Spleen (tissue), 11 donors: ENCODE data around the gene EGFLAM. TPM values are rescaled to one million over a fixed set of nuclear protein-coding genes. Genes with fewer than 3 reads are reported as not detected.

Source experiments
- DNase-seq: peaks from one replicate; pipeline ENCODE4 v3.0.0-alpha.2; 2020
- H3K27ac ChIP-seq, 8 donors: fragments of 200-600 bp; sonication (generic) in 7 of 8; 1 replicate in 4 of 8; 2 replicates in 4 of 8; pipeline versions ENCODE4 v1.5.0 to v1.8.0; 2016 to 2021; ENCODE audit warnings: inconsistent platforms in 4 of 8, mild to moderate bottlenecking in 4 of 8, moderate library complexity in 1 of 8
- H3K27me3 ChIP-seq, 7 donors: fragments of 200-600 bp; sonication (generic) in 6 of 7; replicated peaks in 1 of 7; 1 replicate in 4 of 7; 2 replicates in 3 of 7; pipeline versions ENCODE4 v1.5.0 to v1.8.0; 2016 to 2021; ENCODE audit warnings: inconsistent platforms in 3 of 7, mild to moderate bottlenecking in 1 of 7
- H3K36me3 ChIP-seq, 6 donors: fragments of 200-600 bp; sonication (generic) in 5 of 6; 1 replicate in 4 of 6; 2 replicates in 2 of 6; pipeline versions ENCODE4 v1.5.0 to v1.8.0; 2016 to 2021; ENCODE audit warnings: inconsistent platforms in 2 of 6
- H3K4me1 ChIP-seq, 6 donors: fragments of 200-600 bp; sonication (generic) in 5 of 6; 1 replicate in 3 of 6; 2 replicates in 3 of 6; pipeline versions ENCODE4 v1.5.0 to v1.8.0; 2016 to 2021; ENCODE audit warnings: inconsistent platforms in 3 of 6
- H3K4me3 ChIP-seq, 8 donors: fragments of 200-600 bp; sonication (generic) in 7 of 8; 1 replicate in 4 of 8; 2 replicates in 4 of 8; pipeline versions ENCODE4 v1.5.0 to v1.8.0; 2016 to 2021; ENCODE audit warnings: inconsistent platforms in 4 of 8, mild to moderate bottlenecking in 4 of 8, moderate library complexity in 2 of 8
- H3K9me3 ChIP-seq, 8 donors: fragments of 200-600 bp; sonication (generic) in 7 of 8; 1 replicate in 4 of 8; 2 replicates in 4 of 8; pipeline versions ENCODE4 v1.5.0 to v1.8.0; 2016 to 2021; ENCODE audit warnings: inconsistent platforms in 4 of 8
- CTCF ChIP-seq, 11 experiments: fragments of 200-600 bp in 7 of 11; fragments of 450-650 bp in 4 of 11; sonication (generic) in 4 of 11; IDR thresholded peaks in 8 of 11; conservative IDR thresholded peaks in 3 of 11; 1 replicate in 7 of 11; 2 replicates in 4 of 11; pipeline versions ENCODE4 v1.4.0 to v1.8.0; 2016 to 2021; ENCODE audit warnings: antibody characterized with exemption in 11 of 11, inconsistent platforms in 4 of 11, mild to moderate bottlenecking in 1 of 11
- POLR2A ChIP-seq, 3 donors: fragments of 450-650 bp; IDR thresholded peaks; one replicate each; pipeline ENCODE4 v1.5.1; 2017; ENCODE audit warnings: antibody characterized with exemption in 3 of 3, mild to moderate bottlenecking in 1 of 3
- POLR2AphosphoS5 ChIP-seq, 3 donors: sonication (generic); formaldehyde crosslinking; IDR thresholded peaks; one replicate each; pipeline ENCODE4 v1.5.1; 2017; ENCODE audit warnings: antibody characterized with exemption in 3 of 3
- WGBS, 5 donors: extraction: QIAGEN DNeasy Blood & Tissue Kit in 3 of 5; methylation state at CpG; one replicate each; pipeline versions ENCODE4 v1.1.5 to v1.1.7; 2013 to 2018; 5-methylcytosine and 5-hydroxymethylcytosine counted together
- intact Hi-C: fragments of 100-400 bp; cut with DNase I; formaldehyde crosslinking; loops from one replicate; pipeline ENCODE4 v1.15.0; 2023; ENCODE audit warnings: low total_unique reads
- polyA plus RNA-seq, 3 donors: library from polyadenylated mRNA; stranded (reverse); fragments of 200-250 nt; gene quantifications; one replicate each; pipeline ENCODE4 v1.2.1, GENCODE V29; 2013
- total RNA-seq, 7 donors: library from RNA; depleted of rRNA in 3 of 7; stranded (reverse); fragments of >200 nt in 3 of 7; fragmentation: NEBNext Ultra II Directional in 4 of 7; extraction: Animal tissue kit (Norgen Biotek cat#: 25700) in 4 of 7; gene quantifications; one replicate each; pipeline versions ENCODE4 v1.1.0 to v1.2.1, GENCODE V29; 2016 to 2021
- donor health status: healthy with polysubstance abuse.
- donor health status: DM: no; HTN: no; CAD: no; lungs with moderate emphysema.
- donor health status: DM: no; HTN: no; CAD: no.
- donor health status: Bipolar disorder and iron deficiency.
- donor health status: healthy.
- donor health status: DM: no; HTN: no; CAD: no.
- donor health status: DM: yes; HTN: yes; CAD: no.

Gene EGFLAM
- total and polyA plus RNA-seq, 10 donors, result 6.0 to 16.8 (median 10.9) TPM

DNA sequence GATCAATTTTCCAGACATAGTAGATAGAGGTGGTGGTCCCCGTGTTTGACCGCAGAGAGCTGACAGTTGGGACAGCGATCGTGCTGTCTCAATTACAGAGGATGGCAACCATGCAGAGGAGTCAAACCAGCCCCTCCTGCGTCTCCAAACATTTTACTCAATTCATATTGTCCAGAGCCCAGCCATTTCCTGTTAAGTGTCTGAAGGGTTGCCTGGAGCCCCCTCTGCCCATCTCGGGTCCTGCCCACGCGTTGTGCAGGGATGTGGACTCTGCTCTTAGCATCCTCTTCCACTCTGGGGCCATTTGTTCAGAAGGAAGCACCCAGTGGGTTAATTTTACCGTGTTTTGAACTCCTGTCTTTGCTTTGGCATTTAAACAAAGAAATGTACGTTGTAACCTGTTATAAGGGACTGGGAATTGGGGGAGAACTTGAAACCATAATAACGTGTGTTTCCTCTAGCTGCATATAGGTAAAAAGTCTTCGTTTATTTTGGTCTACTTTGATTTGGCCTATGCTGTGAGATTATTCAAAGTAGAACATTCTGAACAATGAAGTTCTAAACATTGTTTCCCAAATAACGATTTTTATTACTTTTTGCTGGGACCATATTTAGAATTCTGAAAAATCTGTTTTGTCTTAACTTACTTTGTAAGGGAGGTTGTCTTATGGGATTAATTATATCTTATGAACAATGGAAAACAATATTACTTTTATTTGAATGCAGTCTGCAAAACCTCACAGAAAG lies 876 bp downstream of the EGFLAM start:
- no peak for DNase-seq
- no peaks in the 10 kb centered on the region for H3K9me3 ChIP-seq
- H3K4me3 ChIP-seq, result peak overlapping the region in 6 of 8 donors; percentile 21 to 66 (median 36)
- H3K36me3 ChIP-seq, result no peaks in the 10 kb centered on the region
- intact Hi-C loops, result no loop called here
- H3K4me1 ChIP-seq, result peaks cover 0 to 22% (median 17%) of the 10 kb centered on the region in 6 donors
- no peak overlapping the region for H3K27ac ChIP-seq
- TF ChIP-seq POLR2AphosphoS5 (IDR thresholded peaks at IDR 0.05) (no peak), POLR2A (IDR thresholded peaks at IDR 0.05) (no peak), CTCF (IDR thresholded peaks at IDR 0.05 in 8 of 11, conservative IDR thresholded peaks at IDR 0.05 in 3 of 11) (no peak)
- H3K27me3 ChIP-seq, result peaks cover 0 to 84% (median 30%) of the 10 kb centered on the region in 7 donors
- WGBS, 5 donors, result 15 to 26% (median 17%) methylated on average over 10 to 13 of the region's 13 CpGs

- H3K27me3 ChIP-seq, result peaks cover 0 to 90% (median 30%) of the 10 kb centered on the region in 7 donors
- 69 to 80% (median 78%) methylated on average over 6 of the region's 6 CpGs for WGBS, 5 donors
These were observed 1.4 kb downstream of the EGFLAM start for GRCh38 chr5:38259809-38260160.

GRCh38 chr5:38263983-38264382 lies 5.6 kb downstream of the EGFLAM start:
- intact Hi-C loops, result no loop called here
- Histone ChIP-seq H3K4me1 (peaks cover 0 to 6% (median under 1%) of the 10 kb centered on the region in 6 donors), H3K27me3 (peaks cover 0 to 80% (median 6%) of the 10 kb centered on the region in 7 donors)

More at GRCh38 chr5:38259809-38260160, 1.4 kb downstream of the EGFLAM start:
- DNase-seq, result no peak
- no peaks in the 10 kb centered on the region for H3K36me3 ChIP-seq
- H3K9me3 ChIP-seq, result no peaks in the 10 kb centered on the region
- peaks cover 0 to 22% (median 17%) of the 10 kb centered on the region in 6 donors for H3K4me1 ChIP-seq
- intact Hi-C loops, result no loop called here
- H3K4me3 ChIP-seq, result no peak overlapping the region
- no peak for TF ChIP-seq POLR2AphosphoS5 (IDR thresholded peaks at IDR 0.05)
- TF ChIP-seq CTCF (IDR thresholded peaks at IDR 0.05 in 8 of 11, conservative IDR thresholded peaks at IDR 0.05 in 3 of 11), result no peak
- no peak for TF ChIP-seq POLR2A (IDR thresholded peaks at IDR 0.05)
- H3K27ac ChIP-seq, result no peak overlapping the region

More at GRCh38 chr5:38263983-38264382, 5.6 kb downstream of the EGFLAM start:
- H3K9me3 ChIP-seq, result no peaks in the 10 kb centered on the region
- DNase-seq, result no peak
- no peak overlapping the region for H3K27ac ChIP-seq
- WGBS, 5 donors, result 42 to 54% (median 47%) methylated on average over 6 of the region's 6 CpGs
- no peak overlapping the region for H3K4me3 ChIP-seq
- TF ChIP-seq CTCF (IDR thresholded peaks at IDR 0.05 in 8 of 11, conservative IDR thresholded peaks at IDR 0.05 in 3 of 11), result no peak
- TF ChIP-seq POLR2AphosphoS5 (IDR thresholded peaks at IDR 0.05), result no peak
- no peak for TF ChIP-seq POLR2A (IDR thresholded peaks at IDR 0.05)
- H3K36me3 ChIP-seq, result no peaks in the 10 kb centered on the region
